Endothelial cell of umbilical vein (primary cell): ENCODE data around the gene EIF4E3. TPM values are rescaled to one million over a fixed set of nuclear protein-coding genes. Genes with fewer than 3 reads are reported as not detected.
A peak's percentile ranks its signal among the peaks of the same experiment; 100 is the strongest.

Experiments
- BruUV-seq: library from RNA; stranded (reverse); fragments of 400-500 nt; replicated peaks from 2 replicates; lab custom pipeline; 2021; lab: Mats Ljungman, UMichigan
- CTCF ChIA-PET: fragments of 300-600, 350-600 bp; sonication (Branson Sonifier 250); formaldehyde crosslinking; loops from one replicate; lab custom pipeline; 2021; ENCODE audit warnings: antibody characterized with exemption, inconsistent platforms; lab: Charles Lee
- POLR2A ChIA-PET: fragments of 300-600, 350-600 bp; sonication (Branson Sonifier 250); formaldehyde crosslinking; loops from one replicate; lab custom pipeline; 2021; ENCODE audit warnings: antibody characterized with exemption, inconsistent platforms; lab: Charles Lee
- DNase-seq: peaks from one replicate; pipeline ENCODE4 v3.0.0-alpha.2; 2011; ENCODE audit warnings: low read depth, low spot score
- FAIRE-seq: peaks from 2 replicates; lab custom pipeline; 2011; peaks lifted over from hg19 to GRCh38; lab: Jason Lieb, UNC
- H2AFZ ChIP-seq: 2 replicates; pipeline ENCODE4 v1.6.0; 2012; ENCODE audit warnings: low read depth, low read length, control low read depth, inconsistent platforms
- H3K27ac ChIP-seq: 2 replicates; pipeline ENCODE4 v1.5.1; 2011; ENCODE audit warnings: low read depth, mild to moderate bottlenecking, control low read depth, low read length, moderate library complexity; ENCODE audit not compliant: insufficient read depth
- H3K27me3 ChIP-seq, 2 experiments: 2 replicates each; pipeline versions ENCODE4 v1.6.0 to v1.6.1; 2011; ENCODE audit warnings: low read length in 2 of 2, mixed read lengths in 1 of 2; ENCODE audit not compliant: control insufficient read depth in 2 of 2, insufficient read depth in 2 of 2
- H3K36me3 ChIP-seq, 2 experiments: 2 replicates in 1 of 2; 3 replicates in 1 of 2; pipeline ENCODE4 v1.5.1; 2011; ENCODE audit warnings: low read length in 2 of 2, mild to moderate bottlenecking in 1 of 2, moderate library complexity in 1 of 2; ENCODE audit not compliant: control insufficient read depth in 2 of 2, insufficient read depth in 2 of 2; ENCODE audit errors: extremely low read depth in 1 of 2
- H3K4me1 ChIP-seq: 3 replicates; pipeline ENCODE4 v1.5.1; 2011; ENCODE audit warnings: mild to moderate bottlenecking, low read length; ENCODE audit not compliant: control insufficient read depth, insufficient read depth; ENCODE audit errors: extremely low read depth
- H3K4me2 ChIP-seq: 2 replicates; pipeline ENCODE4 v1.6.1; 2011; ENCODE audit warnings: low read length, control low read depth, mixed read lengths; ENCODE audit not compliant: insufficient read depth
- H3K4me3 ChIP-seq, 3 experiments: fragments of 200-600 bp in 1 of 3; sonication (generic), shearing (Covaris generic) in 1 of 3; replicated peaks in 1 of 3; 2 replicates each; pipeline ENCODE4 v1.5.1; 2011 to 2016; ENCODE audit warnings: control low read depth in 3 of 3, low read length in 3 of 3, mild to moderate bottlenecking in 2 of 3, inconsistent platforms in 1 of 3, low read depth in 1 of 3, moderate library complexity in 1 of 3; ENCODE audit not compliant: insufficient read depth in 1 of 3
- H3K79me2 ChIP-seq: 2 replicates; pipeline ENCODE4 v1.6.0; 2012; ENCODE audit warnings: low read length, inconsistent platforms; ENCODE audit not compliant: control insufficient read depth, insufficient read depth
- H3K9ac ChIP-seq: replicated peaks from 2 replicates; pipeline ENCODE3; 2011; ENCODE audit warnings: low read length, control low read depth; ENCODE audit not compliant: insufficient read depth; ENCODE audit errors: extremely low read depth
- H3K9me1 ChIP-seq: replicated peaks from 3 replicates; pipeline ENCODE4 v1.6.0; 2011; ENCODE audit warnings: mild to moderate bottlenecking, low read length; ENCODE audit not compliant: control insufficient read depth, insufficient read depth; ENCODE audit errors: extremely low read depth
- H3K9me3 ChIP-seq: replicated peaks from 2 replicates; pipeline ENCODE4 v1.5.1; 2012; ENCODE audit warnings: low read length, inconsistent platforms; ENCODE audit not compliant: control insufficient read depth, insufficient read depth
- H4K20me1 ChIP-seq: replicated peaks from 2 replicates; pipeline ENCODE3; 2011; ENCODE audit warnings: mild to moderate bottlenecking, low read length; ENCODE audit not compliant: control insufficient read depth, insufficient read depth; ENCODE audit errors: extremely low read depth
- CTCF ChIP-seq, 2 donors: IDR thresholded peaks; 1 replicate in 1 of 2; 2 replicates in 1 of 2; pipeline ENCODE4 v1.5.1; 2011; ENCODE audit warnings: low read length in 2 of 2, mild to moderate bottlenecking in 2 of 2, moderate library complexity in 2 of 2, control low read depth in 1 of 2, inconsistent platforms in 1 of 2, low read depth in 1 of 2; ENCODE audit not compliant: insufficient read depth in 1 of 2; ENCODE audit errors: extremely low read depth in 1 of 2
- EZH2 ChIP-seq: IDR thresholded peaks from 2 replicates; pipeline ENCODE4 v1.6.1; 2012; ENCODE audit warnings: borderline replicate concordance, low read depth, mild to moderate bottlenecking, moderate library complexity, low read length, inconsistent platforms; ENCODE audit not compliant: severe bottlenecking
- FOS ChIP-seq: IDR thresholded peaks from 2 replicates; pipeline ENCODE4 v1.6.1; 2011; ENCODE audit warnings: mild to moderate bottlenecking, low read length, moderate library complexity, borderline replicate concordance; ENCODE audit not compliant: insufficient read depth
- GATA2 ChIP-seq: IDR thresholded peaks from 2 replicates; pipeline ENCODE4 v1.7.0; 2011; ENCODE audit warnings: low read depth, mild to moderate bottlenecking, moderate library complexity, mixed read lengths, low read length; ENCODE audit not compliant: insufficient read length, insufficient read depth
- JUN ChIP-seq: IDR thresholded peaks from 2 replicates; pipeline ENCODE4 v1.6.1; 2011; ENCODE audit warnings: borderline replicate concordance, low read depth; ENCODE audit not compliant: insufficient read length, insufficient read depth
- MAX ChIP-seq: IDR thresholded peaks from 2 replicates; pipeline ENCODE4 v1.6.1; 2011; ENCODE audit not compliant: insufficient read depth, insufficient read length
- MYC ChIP-seq: IDR thresholded peaks from one replicate; pipeline ENCODE4 v1.6.1; 2011; ENCODE audit warnings: mild to moderate bottlenecking, low read depth, low read length
- POLR2A ChIP-seq: IDR thresholded peaks from 2 replicates; pipeline ENCODE4 v1.6.1; 2012; ENCODE audit warnings: low read depth, mild to moderate bottlenecking, control low read depth, low read length
- POLR2AphosphoS5 ChIP-seq: IDR thresholded peaks from 2 replicates; pipeline ENCODE4 v1.6.1; 2012; ENCODE audit warnings: low read depth, mild to moderate bottlenecking, control low read depth, low read length, moderate library complexity; ENCODE audit not compliant: insufficient read depth
- dilution Hi-C: fragments of 300-500 bp; cut with MboI; formaldehyde crosslinking; loops from one replicate; pipeline ENCODE4 v1.15.0; 2019; ENCODE audit warnings: low sequenced_read_pairs; ENCODE audit not compliant: extremely low pct_ligation_motif_present
- intact Hi-C: fragments of 100-400 bp; cut with micrococcal nuclease; formaldehyde crosslinking; loops from one replicate; pipeline ENCODE4 v1.10.0; 2022
- polyA plus RNA-seq, 4 experiments: library from polyadenylated mRNA; depleted of rRNA in 3 of 4; stranded (reverse) in 3 of 4; unstranded in 1 of 4; fragments of >200 nt; gene quantifications; 2 replicates each; pipeline versions ENCODE4 v1.2.1 to v1.2.3, GENCODE V29; 2011 to 2012; ENCODE audit warnings: missing spikeins in 1 of 4
- total RNA-seq: library from RNA; stranded (reverse); gene quantifications from 2 replicates; pipeline ENCODE4 v1.2.3, GENCODE V29; 2021

EIF4E3 gene
- total and polyA plus RNA-seq, 2 donors (not counting 3 experiments of a cell fraction or from before 2014, with no cell fraction given) = 1.3 to 4.9 TPM

- Histone ChIP-seq H3K9me1 (no peaks in the 10 kb centered on the region), H3K9ac (no peak overlapping the region), H3K79me2 (no peaks in the 10 kb centered on the region), H3K27ac (no peak overlapping the region), H3K4me3 (no peak overlapping the region), H3K27me3 (no peaks in the 10 kb centered on the region), H3K4me2 (no peak overlapping the region), H3K36me3 (no peaks in the 10 kb centered on the region), H4K20me1 (no peaks in the 10 kb centered on the region), H3K9me3 (no peaks in the 10 kb centered on the region), H2AFZ (no peak overlapping the region), H3K4me1 (peaks cover 5% of the 10 kb centered on the region)
- DNase-seq = peak; percentile 38
- no TSS peak for BruUV-seq
- intact Hi-C loops = no loop called here
- POLR2A ChIA-PET = no interaction called here
- no peak for FAIRE-seq
- CTCF ChIA-PET = interaction anchor here (1.0 kb wide), 1 partner anchor 10 kb away, joined by 3 read pairs; no protein-coding TSS in a partner anchor
- TF ChIP-seq JUN = peak; percentile 38
- TF ChIP-seq EZH2 = no peak
- peak; percentile 50 for TF ChIP-seq FOS
- TF ChIP-seq POLR2A = no peak
- no peak for TF ChIP-seq MYC
- no peak for TF ChIP-seq MAX
- dilution Hi-C loops = no loop called here
These were observed 40.3 kb downstream of the EIF4E3 start for GRCh38 chr3:71684757-71685386.

- Histone ChIP-seq H3K9me1 (no peaks in the 10 kb centered on the region), H3K27ac (no peak overlapping the region), H3K79me2 (no peaks in the 10 kb centered on the region), H4K20me1 (no peaks in the 10 kb centered on the region), H3K9me3 (no peaks in the 10 kb centered on the region), H3K9ac (no peak overlapping the region), H2AFZ (no peak overlapping the region), H3K27me3 (no peaks in the 10 kb centered on the region), H3K4me3 (no peak overlapping the region), H3K36me3 (no peaks in the 10 kb centered on the region), H3K4me2 (no peak overlapping the region), H3K4me1 (peaks cover 5% of the 10 kb centered on the region)
- no TSS peak for BruUV-seq
- dilution Hi-C loops = no loop called here
- POLR2A ChIA-PET = no interaction called here
- DNase-seq = no peak
- no peak for TF ChIP-seq EZH2
- no peak for TF ChIP-seq POLR2A
- TF ChIP-seq CTCF (IDR thresholded peaks at IDR 0.05; ENCODE audit: extremely low read depth in 1 of 2, insufficient read depth in 1 of 2, low read depth in 1 of 2, low read length in 2 of 2) = no peak
- TF ChIP-seq GATA2 = no peak
- TF ChIP-seq POLR2AphosphoS5 = no peak
- TF ChIP-seq JUN = no peak
- CTCF ChIA-PET = interaction anchor here (0.7 to 1.3 kb wide), 3 partner anchors 11 to 1152 kb away, joined by 3 to 4 read pairs (median 3); no protein-coding TSS in a partner anchor
- FAIRE-seq = no peak
- intact Hi-C loops = no loop called here
These were observed 41.0 kb downstream of the EIF4E3 start for GRCh38 chr3:71684046-71684756.
